GM18909 (cell line): ENCODE measurements around the gene LRP1.

Experiments used
- ATAC-seq: cut with Tn5 transposase; IDR thresholded peaks from one replicate; pipeline ENCODE4 v1.9.1; 2021; ENCODE audit warnings: mild to moderate bottlenecking; ENCODE audit not compliant: unreplicated experiment, poor library complexity

LRP1 gene

DNA sequence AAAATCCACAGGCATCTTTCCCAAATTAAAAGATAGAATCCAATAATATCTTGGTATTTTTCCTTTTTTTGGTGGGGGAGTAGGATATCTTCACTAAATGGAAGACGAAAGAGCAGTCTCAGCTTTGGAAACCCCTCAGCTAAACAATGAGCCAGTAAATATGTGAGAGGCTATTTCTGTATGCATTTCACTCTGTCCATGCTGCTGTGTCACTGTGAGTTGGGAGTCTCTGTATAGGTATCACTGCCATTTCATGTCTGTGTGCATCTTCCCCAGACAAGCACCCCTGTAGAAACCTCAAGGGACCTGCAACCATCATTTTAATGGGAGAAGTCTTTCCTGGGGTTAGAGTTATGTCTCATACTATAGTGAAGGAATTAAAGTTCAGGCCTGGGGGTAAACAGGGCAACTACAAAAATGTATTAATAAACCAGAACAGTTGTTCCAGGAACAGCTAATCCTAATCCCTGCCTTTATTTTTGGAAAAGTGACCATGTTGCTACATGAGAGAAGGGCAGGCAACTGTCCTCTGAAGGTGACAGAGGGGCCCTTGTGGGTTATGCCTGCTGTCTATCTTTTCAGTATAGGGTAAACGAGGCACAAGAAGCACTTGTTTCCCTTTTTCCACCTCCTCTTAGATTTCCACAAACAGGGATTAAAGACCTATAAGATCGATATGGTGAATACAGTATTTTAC, 134.0 kb downstream of the LRP1 start:
- ATAC-seq: no peak
